ENCODE measurements around the gene CCDC57. TPM values are rescaled to one million over a fixed set of nuclear protein-coding genes. Genes with fewer than 3 reads are reported as not detected.

CCDC57 gene
- polyA plus RNA-seq, 3 donors, result 17.1 to 43.8 (median 20.1) TPM

GRCh38 chr17:82171750-82172375 is 40.8 kb downstream of the CCDC57 start:
- no peak overlapping the region for H2AFZ ChIP-seq (ENCODE audit: insufficient read depth, low read depth, low read length, poor library complexity, severe bottlenecking)
- H4K20me1 ChIP-seq (ENCODE audit: insufficient read depth, low read length), result no peaks in the 10 kb centered on the region
- Mint-ChIP-seq H3K4me3 (no peak overlapping the region), H3K36me3 (peaks cover 24% of the 10 kb centered on the region in 2 donors), H3K9me3 (no peaks in the 10 kb centered on the region), H3K27me3 (ENCODE audit: low read depth in 3 of 3) (peaks cover 0 to 1% (median 0%) of the 10 kb centered on the region in 3 donors), H3K27ac (peak overlapping the region in 2 of 7 donors; percentile 10 to 54), H3K4me1 (peaks cover 15% of the 10 kb centered on the region)
- H3K4me2 ChIP-seq (replicated peaks; ENCODE audit: extremely low read depth, low read length, poor library complexity, severe bottlenecking), result no peak overlapping the region
- no peak for DNase-seq
- H3K79me2 ChIP-seq (ENCODE audit: insufficient read depth, low read length), result no peaks in the 10 kb centered on the region
- 98% methylated on average over 9 of the region's 14 CpGs for WGBS (ENCODE audit: insufficient coverage)
- no peak overlapping the region for H3K9ac ChIP-seq (ENCODE audit: insufficient read depth, low read length, poor library complexity, severe bottlenecking)
- no peaks in the 10 kb centered on the region for H3K27me3 ChIP-seq (ENCODE audit: control insufficient read depth in 2 of 2, insufficient read depth in 2 of 2, low read length in 2 of 2)
- H3K27ac ChIP-seq (ENCODE audit: low read depth in 1 of 2, low read length in 2 of 2), result no peak overlapping the region
- TF ChIP-seq, protein P1, sequence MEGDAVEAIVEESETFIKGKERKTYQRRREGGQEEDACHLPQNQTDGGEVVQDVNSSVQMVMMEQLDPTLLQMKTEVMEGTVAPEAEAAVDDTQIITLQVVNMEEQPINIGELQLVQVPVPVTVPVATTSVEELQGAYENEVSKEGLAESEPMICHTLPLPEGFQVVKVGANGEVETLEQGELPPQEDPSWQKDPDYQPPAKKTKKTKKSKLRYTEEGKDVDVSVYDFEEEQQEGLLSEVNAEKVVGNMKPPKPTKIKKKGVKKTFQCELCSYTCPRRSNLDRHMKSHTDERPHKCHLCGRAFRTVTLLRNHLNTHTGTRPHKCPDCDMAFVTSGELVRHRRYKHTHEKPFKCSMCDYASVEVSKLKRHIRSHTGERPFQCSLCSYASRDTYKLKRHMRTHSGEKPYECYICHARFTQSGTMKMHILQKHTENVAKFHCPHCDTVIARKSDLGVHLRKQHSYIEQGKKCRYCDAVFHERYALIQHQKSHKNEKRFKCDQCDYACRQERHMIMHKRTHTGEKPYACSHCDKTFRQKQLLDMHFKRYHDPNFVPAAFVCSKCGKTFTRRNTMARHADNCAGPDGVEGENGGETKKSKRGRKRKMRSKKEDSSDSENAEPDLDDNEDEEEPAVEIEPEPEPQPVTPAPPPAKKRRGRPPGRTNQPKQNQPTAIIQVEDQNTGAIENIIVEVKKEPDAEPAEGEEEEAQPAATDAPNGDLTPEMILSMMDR (IDR thresholded peaks at IDR 0.05), result no peak
- no peaks in the 10 kb centered on the region for H3K36me3 ChIP-seq (replicated peaks in 1 of 2; ENCODE audit: control insufficient read depth in 1 of 2, insufficient read depth in 2 of 2, low read length in 2 of 2)
- H3K9me3 ChIP-seq (replicated peaks in 1 of 2; ENCODE audit: control insufficient read depth in 1 of 2, insufficient read depth in 1 of 2, low read length in 2 of 2), result no peaks in the 10 kb centered on the region
- no peak overlapping the region for H3K4me3 ChIP-seq (replicated peaks in 1 of 3; ENCODE audit: low read depth in 2 of 3, low read length in 3 of 3)
- intact Hi-C loops (cut with micrococcal nuclease), result no loop called here
- H3K4me1 ChIP-seq (ENCODE audit: control insufficient read depth in 1 of 2, insufficient read depth in 2 of 2, low read length in 2 of 2), result peaks cover 15 to 17% of the 10 kb centered on the region in 2 donors

DNA sequence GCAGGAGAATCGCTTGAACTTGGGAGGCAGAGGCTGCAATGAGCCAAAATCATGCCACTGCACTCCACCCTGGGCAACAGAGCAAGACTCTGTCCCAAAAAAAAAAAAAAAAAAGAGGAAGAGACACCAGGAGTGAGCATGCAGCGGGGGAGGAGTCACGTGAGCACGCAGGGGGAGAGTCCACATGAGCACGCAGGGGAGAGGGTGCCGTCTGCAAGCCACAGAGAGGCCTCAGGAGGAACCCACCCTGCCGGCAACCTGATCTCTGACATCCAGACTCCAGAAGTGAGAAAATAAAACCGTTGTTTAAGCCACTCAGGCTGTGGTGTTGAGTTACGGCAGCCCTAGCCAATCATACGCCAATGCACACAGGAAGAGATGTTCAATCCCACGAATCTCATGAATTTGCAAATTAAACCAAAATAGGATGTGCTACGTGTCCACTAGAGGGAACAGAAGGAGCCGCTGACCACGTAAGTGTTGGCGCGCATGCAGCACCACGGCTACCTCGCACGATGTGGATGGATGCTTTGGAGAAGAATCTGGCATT is 42.2 kb downstream of the CCDC57 start:
- Mint-ChIP-seq H3K36me3 (peaks cover 23 to 30% of the 10 kb centered on the region in 2 donors), H3K27ac (peak overlapping the region; percentile 82 to 91 (median 90)), H3K9me3 (no peaks in the 10 kb centered on the region), H3K4me3 (peak overlapping the region; percentile 76 to 90), H3K27me3 (ENCODE audit: low read depth in 3 of 3) (peaks cover 0 to 1% (median 0%) of the 10 kb centered on the region in 3 donors), H3K4me1 (peaks cover 15% of the 10 kb centered on the region)
- WGBS (ENCODE audit: insufficient coverage), result 27% methylated on average over 18 of the region's 19 CpGs
- Histone ChIP-seq H3K27me3 (ENCODE audit: control insufficient read depth in 2 of 2, insufficient read depth in 2 of 2, low read length in 2 of 2) (no peaks in the 10 kb centered on the region), H3K27ac (ENCODE audit: low read depth in 1 of 2, low read length in 2 of 2) (peak overlapping the region; percentile 29 to 72), H4K20me1 (ENCODE audit: insufficient read depth, low read length) (no peaks in the 10 kb centered on the region), H3K9me3 (replicated peaks in 1 of 2; ENCODE audit: control insufficient read depth in 1 of 2, insufficient read depth in 1 of 2, low read length in 2 of 2) (no peaks in the 10 kb centered on the region), H3K4me3 (replicated peaks in 1 of 3; ENCODE audit: low read depth in 2 of 3, low read length in 3 of 3) (peak overlapping the region; percentile 11 to 64 (median 13)), H3K79me2 (ENCODE audit: insufficient read depth, low read length) (no peaks in the 10 kb centered on the region), H3K4me1 (ENCODE audit: control insufficient read depth in 1 of 2, insufficient read depth in 2 of 2, low read length in 2 of 2) (peaks cover 15 to 17% of the 10 kb centered on the region in 2 donors), H3K4me2 (replicated peaks; ENCODE audit: extremely low read depth, low read length, poor library complexity, severe bottlenecking) (peak overlapping the region; percentile 62), H2AFZ (ENCODE audit: insufficient read depth, low read depth, low read length, poor library complexity, severe bottlenecking) (peak overlapping the region; percentile 79), H3K9ac (ENCODE audit: insufficient read depth, low read length, poor library complexity, severe bottlenecking) (no peak overlapping the region), H3K36me3 (replicated peaks in 1 of 2; ENCODE audit: control insufficient read depth in 1 of 2, insufficient read depth in 2 of 2, low read length in 2 of 2) (peaks cover 0 to 2% of the 10 kb centered on the region in 2 donors)
- peak; percentile 55 to 78 (median 69) for DNase-seq
- intact Hi-C loops (cut with micrococcal nuclease), result no loop called here
- TF ChIP-seq, protein P1 (IDR thresholded peaks at IDR 0.05), result peak; percentile 13

Data from CD14-positive monocyte (primary cell).